ENCODE data around the gene POLR2E.

The POLR2E gene

DNA sequence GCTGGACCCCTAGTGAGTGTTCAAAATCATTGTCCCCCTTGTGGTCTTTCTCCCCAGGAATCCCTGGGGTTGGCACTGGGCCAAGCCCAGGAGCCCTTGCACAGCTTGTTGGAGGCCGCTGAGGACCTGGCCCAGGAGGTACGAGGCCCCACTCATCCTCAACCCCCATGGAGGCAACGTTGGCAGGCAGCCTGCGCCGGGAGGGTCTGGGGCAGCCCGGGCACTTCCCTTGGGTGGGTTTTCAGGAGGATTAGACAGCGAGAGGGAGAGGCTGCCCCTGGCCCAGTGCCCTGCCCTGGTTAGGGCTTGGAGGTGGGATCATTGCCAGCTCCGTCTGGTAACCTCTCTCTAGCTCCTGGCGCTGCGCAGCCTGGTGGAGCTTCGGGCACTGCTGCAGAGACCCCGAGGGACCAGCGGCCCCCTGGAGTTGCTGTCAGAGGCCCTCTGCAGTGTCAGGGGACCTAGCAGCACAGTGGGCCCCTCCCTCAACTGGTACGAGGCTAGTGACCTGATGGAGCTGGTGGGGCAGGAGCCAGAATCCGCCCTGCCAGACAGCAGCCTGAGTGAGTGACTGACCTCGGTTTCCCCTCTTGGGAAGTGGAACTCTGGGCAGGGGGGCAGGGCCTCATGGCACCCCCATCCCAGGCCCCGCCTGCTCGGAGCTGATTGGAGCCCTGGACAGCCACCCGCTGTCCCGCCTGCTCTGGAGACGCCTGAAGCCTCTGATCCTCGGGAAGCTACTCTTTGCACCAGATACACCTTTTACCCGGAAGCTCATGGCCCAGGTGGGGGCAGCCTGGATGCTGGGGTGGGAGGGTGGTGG lies 52.3 kb downstream of the POLR2E start:
- no peak for DNase-seq

DNA sequence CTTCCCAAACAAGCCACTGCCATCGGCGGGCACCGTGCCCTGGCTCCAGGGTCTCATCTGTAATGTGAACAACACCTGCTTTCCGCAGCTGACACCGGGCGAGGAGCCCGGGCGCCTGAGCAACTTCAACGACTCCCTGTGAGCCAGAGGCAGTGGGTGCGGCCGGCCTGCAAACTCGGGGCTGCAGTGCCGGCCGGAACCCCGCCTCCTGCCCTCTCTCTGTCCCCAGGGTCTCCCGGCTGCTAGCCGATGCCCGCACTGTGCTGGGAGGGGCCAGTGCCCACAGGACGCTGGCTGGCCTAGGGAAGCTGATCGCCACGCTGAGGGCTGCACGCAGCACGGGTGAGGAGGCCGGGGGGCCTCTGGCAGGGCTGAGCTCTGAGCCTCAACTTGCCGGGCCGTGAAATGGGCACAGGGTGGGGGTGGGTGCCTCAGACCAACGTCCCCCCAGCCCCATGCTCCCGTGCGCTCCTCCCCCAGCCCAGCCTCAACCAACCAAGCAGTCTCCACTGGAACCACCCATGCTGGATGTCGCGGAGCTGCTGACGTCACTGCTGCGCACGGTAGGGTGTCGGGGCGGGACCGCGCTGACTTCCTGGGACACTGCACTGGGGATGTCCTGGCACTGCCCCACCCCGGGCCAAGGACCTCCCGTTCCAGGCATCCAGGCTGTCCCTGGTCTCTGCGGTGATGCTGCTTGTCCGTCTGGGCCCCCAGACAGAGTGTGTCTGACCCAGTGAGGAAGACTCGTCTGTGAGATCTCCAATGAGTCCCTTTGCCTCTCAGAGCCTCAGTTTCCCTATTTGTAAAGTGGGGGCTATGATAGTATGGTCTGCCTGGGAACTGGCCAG lies 53.1 kb downstream of the POLR2E start:
- no peak for DNase-seq

DNA sequence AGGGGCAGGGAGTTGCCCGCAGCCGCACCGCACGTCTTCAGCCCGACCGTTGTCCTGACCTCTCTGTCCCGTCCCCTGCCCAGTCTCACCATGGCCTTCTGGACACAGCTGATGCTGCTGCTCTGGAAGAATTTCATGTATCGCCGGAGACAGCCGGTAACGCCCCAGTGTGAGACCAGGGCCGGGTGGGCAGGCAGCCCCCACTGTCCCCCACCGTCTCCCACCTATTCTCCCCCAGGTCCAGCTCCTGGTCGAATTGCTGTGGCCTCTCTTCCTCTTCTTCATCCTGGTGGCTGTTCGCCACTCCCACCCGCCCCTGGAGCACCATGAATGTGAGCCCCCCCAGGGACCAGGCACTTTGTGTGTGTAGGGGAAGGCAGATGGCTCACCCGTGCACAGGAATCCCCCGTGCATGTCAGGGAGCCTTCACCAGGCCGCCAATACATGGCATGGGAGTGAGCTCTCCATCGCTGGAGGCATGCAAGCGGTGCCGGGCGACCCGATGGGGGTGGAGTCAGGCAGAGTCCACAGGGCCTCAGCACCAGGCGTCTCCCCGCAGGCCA lies 53.8 kb downstream of the POLR2E start:
- DNase-seq = no peak

DNA sequence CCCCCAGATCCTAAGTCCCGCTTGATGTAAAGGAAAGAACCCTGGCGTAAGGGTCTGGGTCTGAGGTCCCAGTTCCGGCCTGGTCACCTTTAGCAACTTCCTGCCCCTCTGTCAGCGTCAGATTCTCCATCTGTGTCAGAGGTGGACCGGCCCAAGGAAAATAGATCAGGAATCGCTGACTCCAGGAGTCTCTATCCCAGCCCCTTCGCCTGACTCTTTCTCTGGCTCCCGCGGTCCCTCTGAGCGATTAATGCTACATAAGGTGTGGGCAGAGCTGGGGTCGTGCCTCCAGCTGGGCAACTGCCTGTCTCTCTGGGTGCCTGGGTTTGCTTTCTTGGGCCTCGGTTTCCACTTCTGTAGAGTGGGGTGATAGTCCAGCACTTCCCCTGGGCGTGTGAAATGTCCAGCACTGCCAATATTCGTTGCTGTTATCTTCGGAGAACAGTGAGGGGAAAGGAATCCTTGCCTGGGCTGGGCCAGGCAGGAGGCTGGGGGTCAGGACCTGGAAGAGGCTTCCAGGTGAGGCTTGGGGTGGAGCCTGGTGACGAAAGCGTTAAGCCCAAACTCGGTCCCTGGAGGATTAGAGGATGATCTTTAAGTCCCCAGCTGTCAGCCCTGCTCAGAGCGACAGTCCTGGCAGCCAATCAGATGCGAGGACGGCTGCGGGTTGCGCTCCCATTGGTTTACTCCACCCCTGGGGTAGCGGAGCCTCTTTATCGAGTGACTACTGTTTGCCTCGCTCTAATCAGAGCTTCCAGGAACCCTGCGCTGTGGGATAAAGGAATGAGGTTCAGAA lies 54.5 kb downstream of the POLR2E start:
- peak; percentile 98 for DNase-seq

DNA sequence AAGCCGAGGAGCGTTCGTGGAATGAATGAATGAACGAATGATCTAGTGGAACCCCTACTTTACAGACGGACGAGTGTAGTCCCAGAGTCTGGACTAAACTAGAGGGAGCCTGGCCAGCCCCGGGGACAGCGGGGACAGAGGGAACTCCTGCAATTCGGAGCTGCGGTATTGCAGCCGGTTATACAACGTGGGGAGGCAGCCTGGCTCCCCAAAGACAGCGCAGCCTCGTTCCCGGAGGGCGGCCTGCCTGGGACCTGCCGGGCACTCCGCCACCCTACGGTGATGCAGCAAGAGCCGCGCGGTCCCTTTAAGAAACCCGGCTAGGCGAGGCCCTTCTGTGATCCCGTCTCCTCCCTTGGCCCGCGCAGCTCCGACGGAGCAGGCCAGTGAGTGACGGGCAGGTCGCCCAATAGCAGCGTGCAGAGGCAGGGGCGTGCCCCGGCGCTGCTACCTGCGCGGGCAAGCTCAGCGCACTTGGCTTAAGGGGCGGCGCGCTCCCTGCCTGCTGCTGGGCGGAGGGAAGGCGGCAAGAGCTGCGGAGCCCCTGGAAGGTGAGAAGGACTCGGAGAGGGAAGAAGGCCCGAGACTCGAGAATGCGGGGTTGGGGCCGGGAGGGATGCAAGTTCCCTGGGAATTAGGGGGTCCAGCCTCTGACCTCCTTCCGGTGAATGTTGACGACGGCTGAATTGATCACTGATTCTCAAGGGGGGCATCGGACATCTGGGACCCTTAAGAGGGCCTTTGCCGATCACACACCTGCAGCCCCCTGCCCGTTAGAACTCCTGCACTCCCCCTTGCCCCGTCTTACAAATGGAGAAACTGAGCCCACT lies 55.3 kb downstream of the POLR2E start, which contains the start of gene ABCA7:
TSS of gene ABCA7 (plus strand) at position 462 of the 830 bp plus-strand sequence. CDS start 1,255 bp downstream, outside the sequence.
- peak; percentile 88 for DNase-seq

DNA sequence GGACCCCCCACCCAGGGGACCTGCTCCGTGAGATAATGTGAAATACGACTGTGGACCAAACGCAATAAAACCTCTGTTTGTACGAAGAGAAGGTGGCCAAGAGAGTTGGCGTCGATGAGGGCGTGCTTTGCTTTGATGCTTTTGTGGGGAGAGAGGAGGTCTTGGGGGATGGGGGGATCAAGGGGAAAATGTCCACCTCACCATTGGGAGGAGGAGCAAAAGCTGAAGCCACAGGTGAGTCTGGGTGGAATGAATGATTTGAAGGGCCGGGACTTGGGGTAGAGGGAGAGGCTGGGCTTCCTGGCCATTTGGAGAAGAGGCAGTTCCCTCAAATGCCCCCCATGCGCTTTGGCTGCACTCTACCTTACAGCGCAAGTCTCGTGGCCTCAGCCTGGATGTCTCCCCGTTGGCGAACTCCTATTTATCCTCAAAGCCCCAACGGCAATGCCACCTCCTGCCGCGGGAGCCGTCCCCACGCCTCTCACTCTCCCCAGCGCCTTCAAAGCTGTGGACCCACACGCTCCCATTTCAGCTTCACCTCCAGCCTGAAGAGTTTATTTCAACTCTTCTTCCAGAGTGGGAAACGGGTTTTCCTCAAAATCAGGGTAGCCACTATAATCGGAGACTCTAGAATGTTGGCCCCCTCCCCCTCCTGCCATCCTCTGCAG lies 56.1 kb downstream of the POLR2E start:
- no peak for DNase-seq

DNA sequence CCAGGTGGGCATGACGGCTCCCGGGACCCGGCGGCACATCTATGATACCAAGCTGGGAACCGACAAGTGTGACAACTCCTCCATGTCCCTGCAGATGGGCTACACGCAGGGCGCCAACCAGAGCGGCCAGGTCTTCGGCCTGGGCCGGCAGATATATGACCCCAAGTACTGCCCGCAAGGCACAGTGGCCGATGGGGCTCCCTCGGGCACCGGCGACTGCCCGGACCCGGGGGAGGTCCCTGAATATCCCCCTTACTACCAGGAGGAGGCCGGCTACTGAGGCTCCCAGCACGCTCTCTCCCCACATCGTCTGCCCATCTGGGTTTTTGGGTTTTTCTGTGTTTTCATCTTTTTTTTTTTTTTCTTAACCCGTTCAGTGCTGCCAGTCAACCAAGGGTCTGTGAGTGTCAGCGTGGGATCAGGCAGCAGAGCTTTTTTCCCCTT lies 57.5 kb downstream of the POLR2E start:
- DNase-seq = no peak
